MCF 10A (cell line): Measurements from ENCODE around the gene CDK5R2. TPM values are rescaled to one million over a fixed set of nuclear protein-coding genes. Genes with fewer than 3 reads are reported as not detected.

Experiments used
- BruUV-seq: library from RNA; stranded (reverse); fragments of 400-500 nt; replicated peaks from 2 replicates; lab custom pipeline; 2021; lab: Mats Ljungman, UMichigan
- CTCF ChIA-PET: fragments of 300-600 bp; sonication (Branson Sonifier 250); formaldehyde crosslinking; extraction: SDS; loops from one replicate; lab custom pipeline; 2021; ENCODE audit warnings: antibody characterized with exemption, inconsistent platforms; lab: Yijun Ruan, JAX
- POLR2A ChIA-PET: fragments of 300-600, 350-650 bp; sonication (Branson Sonifier 250); formaldehyde crosslinking; extraction: SDS; loops from one replicate; lab custom pipeline; 2020; ENCODE audit warnings: antibody characterized with exemption, inconsistent platforms; lab: Yijun Ruan, JAX
- DNase-seq: peaks from one replicate; pipeline ENCODE4 v3.0.0-alpha.2; 2018; ENCODE audit not compliant: unreplicated experiment
- H3K27ac Mint-ChIP-seq: one replicate; pipeline ENCODE4 v1.8.0; 2022; ENCODE audit warnings: mild to moderate bottlenecking, low read depth, mixed read lengths; ENCODE audit not compliant: unreplicated experiment
- H3K27me3 Mint-ChIP-seq: one replicate; pipeline ENCODE4 v1.8.0; 2022; ENCODE audit warnings: mixed read lengths; ENCODE audit not compliant: insufficient read depth, unreplicated experiment
- H3K36me3 Mint-ChIP-seq: one replicate; pipeline ENCODE4 v1.8.0; 2022; ENCODE audit warnings: mild to moderate bottlenecking, moderate library complexity, mixed read lengths; ENCODE audit not compliant: insufficient read depth, unreplicated experiment
- H3K4me1 Mint-ChIP-seq: one replicate; pipeline ENCODE4 v1.8.0; 2022; ENCODE audit warnings: mixed read lengths; ENCODE audit not compliant: insufficient read depth, unreplicated experiment
- H3K4me3 Mint-ChIP-seq: one replicate; pipeline ENCODE4 v1.8.0; 2022; ENCODE audit warnings: mild to moderate bottlenecking, moderate library complexity, mixed read lengths; ENCODE audit not compliant: unreplicated experiment
- H3K9me3 Mint-ChIP-seq: one replicate; pipeline ENCODE4 v1.8.0; 2022; ENCODE audit warnings: mixed read lengths; ENCODE audit not compliant: unreplicated experiment
- intact Hi-C: fragments of 100-400 bp; cut with micrococcal nuclease; formaldehyde crosslinking; loops from 2 replicates; pipeline ENCODE4 v1.14.1; 2022
- total RNA-seq: library from RNA; stranded (reverse); gene quantifications from 2 replicates; pipeline ENCODE4 v1.2.3, GENCODE V29; 2022
- TF ChIP-seq, protein P1 (sequence below): fragments of 200-600 bp; IDR thresholded peaks from one replicate; pipeline ENCODE4 v1.8.0; 2022; ENCODE audit warnings: antibody characterized with exemption, mild to moderate bottlenecking; ENCODE audit not compliant: unreplicated experiment

CDK5R2 gene
- total RNA-seq, 1 experiment from 2014 or later = not detected

DNA sequence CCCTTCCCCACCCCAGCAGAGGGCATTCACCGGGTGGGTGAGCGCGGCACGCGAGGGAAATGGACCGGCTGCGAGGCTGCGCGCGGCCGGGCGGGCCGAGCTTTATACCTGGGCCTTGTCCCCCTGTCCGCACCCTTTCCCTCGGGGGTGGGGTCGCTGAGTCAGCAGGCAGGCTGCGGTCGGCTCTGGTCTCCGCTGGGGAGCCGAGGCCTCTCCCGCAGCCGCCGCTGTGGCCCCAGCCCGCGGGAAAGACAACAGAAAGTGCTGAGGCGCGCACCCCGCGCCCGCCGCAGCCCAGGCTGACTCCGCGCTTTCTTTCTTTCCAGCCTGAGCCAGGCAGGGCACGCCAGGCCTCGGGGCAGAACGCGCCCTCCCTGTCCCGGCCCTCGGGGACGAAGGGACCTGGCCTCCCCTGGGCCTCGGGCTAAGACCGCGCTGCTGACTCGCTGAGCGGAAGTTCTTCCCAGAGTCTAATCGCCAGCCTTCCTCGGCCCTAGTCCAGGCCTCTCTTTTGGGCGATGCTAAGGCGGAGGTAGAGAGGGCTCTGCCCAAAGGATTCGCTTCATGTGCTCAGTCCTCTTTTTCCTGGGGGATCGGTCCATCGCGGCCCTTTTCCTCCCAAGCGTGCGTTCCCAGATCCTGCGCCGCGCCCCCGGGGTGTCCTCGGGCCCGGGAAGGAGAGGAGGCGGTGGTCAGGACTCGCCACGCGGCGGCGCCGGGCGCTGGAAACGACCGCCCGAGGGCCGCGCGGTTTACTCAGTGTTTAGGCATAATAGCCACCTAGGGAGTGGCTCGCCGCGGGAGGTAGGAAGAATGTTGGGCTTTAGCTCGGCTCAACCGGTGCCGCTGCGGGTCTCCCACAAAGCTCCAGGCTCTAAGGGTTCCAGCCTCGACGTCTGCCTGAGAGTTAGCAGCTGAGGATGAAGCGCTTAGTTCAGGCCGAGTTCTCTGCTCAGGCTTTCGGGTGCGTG is 34.2 kb downstream of the CDK5R2 start, which contains the start of gene CRYBA2:
Gene CRYBA2, minus strand, starts transcription at position 78 of the 971 bp plus-strand sequence. CDS start 246 bp downstream, outside the sequence.
- POLR2A ChIA-PET = interaction anchor here (0.5 kb wide), 1 partner anchor 37 kb away, joined by 3 read pairs; no protein-coding TSS in a partner anchor

DNA sequence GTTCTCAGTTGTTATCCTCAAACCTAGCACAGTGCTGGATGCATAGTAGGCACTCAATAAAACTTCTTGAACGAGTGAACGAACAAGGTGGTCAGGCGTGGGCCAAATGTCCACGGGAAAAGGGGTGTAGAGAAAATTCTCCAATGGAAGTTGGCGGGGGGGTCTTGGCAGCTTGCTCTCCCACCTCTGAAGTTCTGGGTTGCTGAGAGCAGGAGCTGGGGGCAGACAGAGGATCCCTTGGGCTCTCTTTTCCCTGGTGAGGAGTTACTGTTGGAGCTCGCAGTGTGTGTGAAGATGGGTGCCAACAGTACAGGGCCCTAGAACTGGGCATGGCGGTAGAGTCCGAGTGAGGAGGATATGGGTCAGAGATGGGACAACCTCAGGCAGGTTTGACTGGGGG is 36.1 kb downstream of the CDK5R2 start:
- H3K27ac Mint-ChIP-seq = no peak overlapping the region
- H3K4me3 Mint-ChIP-seq = peak overlapping the region; percentile 73
- no peaks in the 10 kb centered on the region for H3K9me3 Mint-ChIP-seq
- no peaks in the 10 kb centered on the region for H3K36me3 Mint-ChIP-seq
- no peak for DNase-seq
- H3K27me3 Mint-ChIP-seq = peaks cover 28% of the 10 kb centered on the region
- ChIA-PET CTCF (interaction anchor here (0.5 to 4.8 kb wide), 38 partner anchors 8 to 356 kb away, joined by 3 to 37 read pairs (median 5); partner anchors contain the start of genes CFAP65 and NHEJ1), POLR2A (interaction anchor here (1.5 kb wide), 1 partner anchor 124 kb away, joined by 6 read pairs; no protein-coding TSS in a partner anchor)
- H3K4me1 Mint-ChIP-seq = peaks cover 15% of the 10 kb centered on the region
- intact Hi-C loops = loop anchor here (5.0 kb wide), 1 partner anchor 143 kb away; no protein-coding TSS in a partner anchor
- BruUV-seq = no TSS peak
- TF ChIP-seq, protein P1, sequence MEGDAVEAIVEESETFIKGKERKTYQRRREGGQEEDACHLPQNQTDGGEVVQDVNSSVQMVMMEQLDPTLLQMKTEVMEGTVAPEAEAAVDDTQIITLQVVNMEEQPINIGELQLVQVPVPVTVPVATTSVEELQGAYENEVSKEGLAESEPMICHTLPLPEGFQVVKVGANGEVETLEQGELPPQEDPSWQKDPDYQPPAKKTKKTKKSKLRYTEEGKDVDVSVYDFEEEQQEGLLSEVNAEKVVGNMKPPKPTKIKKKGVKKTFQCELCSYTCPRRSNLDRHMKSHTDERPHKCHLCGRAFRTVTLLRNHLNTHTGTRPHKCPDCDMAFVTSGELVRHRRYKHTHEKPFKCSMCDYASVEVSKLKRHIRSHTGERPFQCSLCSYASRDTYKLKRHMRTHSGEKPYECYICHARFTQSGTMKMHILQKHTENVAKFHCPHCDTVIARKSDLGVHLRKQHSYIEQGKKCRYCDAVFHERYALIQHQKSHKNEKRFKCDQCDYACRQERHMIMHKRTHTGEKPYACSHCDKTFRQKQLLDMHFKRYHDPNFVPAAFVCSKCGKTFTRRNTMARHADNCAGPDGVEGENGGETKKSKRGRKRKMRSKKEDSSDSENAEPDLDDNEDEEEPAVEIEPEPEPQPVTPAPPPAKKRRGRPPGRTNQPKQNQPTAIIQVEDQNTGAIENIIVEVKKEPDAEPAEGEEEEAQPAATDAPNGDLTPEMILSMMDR = no peak

More for the DNA sequence above, 34.2 kb downstream of the CDK5R2 start, which contains the start of gene CRYBA2:
- no TSS peak for BruUV-seq
- Mint-ChIP-seq H3K27ac (no peak within 1 kb of the TSS), H3K36me3 (no peaks in the 10 kb centered on the region), H3K9me3 (no peaks in the 10 kb centered on the region), H3K4me1 (peaks cover 7% of the 10 kb centered on the region), H3K4me3 (peak within 1 kb of the TSS; percentile 36), H3K27me3 (peaks cover 37% of the 10 kb centered on the region)
- TF ChIP-seq, protein P1 = no peak
- intact Hi-C loops = no loop called here
- DNase-seq = peak; percentile 24
- CTCF ChIA-PET = interaction anchor here (0.6 to 4.8 kb wide), 17 partner anchors 12 to 400 kb away, joined by 3 to 23 read pairs (median 6); no protein-coding TSS in a partner anchor

DNA sequence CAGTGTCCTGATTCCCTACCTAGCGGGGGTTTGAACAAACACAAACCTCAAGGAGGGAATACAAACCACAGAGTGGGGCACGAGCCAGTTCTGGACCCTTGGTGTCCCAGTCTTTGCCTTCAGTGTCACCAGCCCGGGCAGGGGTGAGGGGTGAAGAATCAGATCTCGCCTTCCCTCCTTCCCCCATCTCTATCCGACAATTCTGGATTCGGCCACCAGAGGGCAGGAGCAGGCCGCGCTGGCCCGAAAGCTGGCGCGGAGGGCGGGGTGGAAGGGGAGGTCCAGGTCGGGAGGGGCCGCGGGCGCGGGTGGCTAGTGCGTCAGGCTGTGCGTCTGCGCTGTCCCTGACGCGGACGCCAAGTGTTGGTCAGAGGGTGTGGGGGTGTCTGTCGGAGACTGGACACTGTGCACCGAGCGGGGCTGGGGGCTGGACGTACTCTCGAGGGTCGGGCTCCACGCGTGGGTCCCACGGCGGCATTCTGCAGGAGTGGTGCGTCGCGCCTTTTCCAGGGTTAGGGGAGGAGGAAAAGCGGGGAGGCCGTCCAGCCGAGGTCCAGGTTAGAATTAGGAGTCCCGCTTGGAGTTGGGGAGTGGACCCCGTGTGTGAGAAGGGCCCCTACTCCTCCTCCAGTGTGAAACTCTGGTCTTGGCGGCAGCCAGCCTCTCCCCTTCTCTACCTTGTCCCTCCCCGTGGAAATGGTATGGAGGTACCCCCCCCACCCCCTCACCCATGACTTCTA is 36.7 kb downstream of the CDK5R2 start:
- no peaks in the 10 kb centered on the region for H3K36me3 Mint-ChIP-seq
- peak; percentile 82 for DNase-seq
- peaks cover 22% of the 10 kb centered on the region for H3K27me3 Mint-ChIP-seq
- H3K4me3 Mint-ChIP-seq = peak overlapping the region; percentile 73
- intact Hi-C loops = loop anchor here (1.0 to 5.0 kb wide), 4 partner anchors 33 to 159 kb away; no protein-coding TSS in a partner anchor
- peaks cover 15% of the 10 kb centered on the region for H3K4me1 Mint-ChIP-seq
- BruUV-seq = no TSS peak
- TF ChIP-seq, protein P1 = peak; percentile 84
- no peak overlapping the region for H3K27ac Mint-ChIP-seq
- ChIA-PET CTCF (interaction anchor here (0.6 to 4.8 kb wide), 28 partner anchors 9 to 449 kb away, joined by 3 to 37 read pairs (median 6); partner anchors contain the start of gene NHEJ1), POLR2A (interaction anchor here (0.5 to 1.5 kb wide), 2 partner anchors 123 to 295 kb away, joined by 3 to 6 read pairs; no protein-coding TSS in a partner anchor)
- H3K9me3 Mint-ChIP-seq = no peaks in the 10 kb centered on the region
